Activated gamma-delta T cell (primary cell): ENCODE results near the gene FKBP1B.
"Not testable (repeated sequence)": the region's sequence is repeated elsewhere in the genome, so short reads cannot be mapped to it uniquely, and the experiment has no call there.

ENCODE experiments used
- DNase-seq: peaks from one replicate; lab custom pipeline; 2025; lab: John Stamatoyannopoulos, UW

FKBP1B gene

DNA sequence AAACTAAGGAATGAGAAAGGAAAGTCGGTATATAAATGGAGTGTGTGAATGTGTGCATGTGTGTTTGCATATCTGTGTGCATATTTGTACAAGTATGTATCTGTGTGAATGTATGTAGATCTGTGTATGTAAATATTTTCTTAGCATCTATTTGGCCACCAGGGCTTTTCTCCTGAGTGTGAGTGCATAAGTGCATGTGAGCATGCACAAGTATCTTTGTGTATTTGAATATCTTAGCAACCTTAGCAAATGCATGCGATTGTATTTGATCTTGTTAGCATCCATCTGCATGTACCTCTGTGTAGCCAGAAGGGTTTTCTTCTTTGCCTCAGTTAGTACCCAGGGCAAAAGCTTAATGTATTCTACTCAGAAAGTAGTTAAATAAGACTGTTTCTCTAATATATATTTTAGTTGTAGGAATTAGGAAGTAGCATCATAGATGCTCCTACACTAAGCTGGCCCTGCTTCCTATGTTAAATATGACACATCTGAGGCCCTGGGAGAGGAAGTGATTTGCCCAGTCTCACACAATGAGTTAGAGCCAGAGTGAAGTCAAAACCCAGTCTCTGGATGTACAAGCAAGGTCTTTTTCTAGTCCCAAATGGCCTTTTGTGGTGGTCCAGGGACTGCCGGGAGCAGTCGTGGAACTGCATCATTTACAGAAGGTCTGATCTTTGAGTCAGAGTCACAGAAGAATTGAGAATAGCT lies 9.2 kb downstream of the FKBP1B start:
- DNase-seq, result no peak

GRCh38 chr2:24065341-24065740 lies 15.8 kb downstream of the FKBP1B start:
- no peak for DNase-seq

DNA sequence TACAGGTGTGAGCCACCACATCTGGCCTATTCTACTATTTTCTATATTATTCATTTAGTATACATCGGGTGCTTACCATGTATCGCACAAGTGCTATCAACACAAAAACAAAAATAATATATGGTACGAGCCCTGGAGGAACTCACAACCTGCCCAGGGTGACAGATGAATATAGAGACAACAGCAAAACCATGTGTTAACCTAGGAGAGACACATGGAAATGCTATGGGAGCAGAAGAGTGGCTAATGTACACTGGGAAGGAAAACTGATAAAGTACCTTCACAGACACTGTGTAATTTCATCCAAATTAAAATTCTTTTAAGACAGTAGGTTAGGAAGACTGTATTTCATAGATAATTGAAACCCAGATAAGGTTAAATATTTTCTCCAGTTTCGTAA lies 22.7 kb downstream of the FKBP1B start:
- no peak for DNase-seq

- DNase-seq, result no peak
Observed at GRCh38 chr2:24073816-24074215, 24.3 kb downstream of the FKBP1B start.

GRCh38 chr2:24075259-24075658 lies 25.7 kb downstream of the FKBP1B start:
- DNase-seq, result no peak

DNA sequence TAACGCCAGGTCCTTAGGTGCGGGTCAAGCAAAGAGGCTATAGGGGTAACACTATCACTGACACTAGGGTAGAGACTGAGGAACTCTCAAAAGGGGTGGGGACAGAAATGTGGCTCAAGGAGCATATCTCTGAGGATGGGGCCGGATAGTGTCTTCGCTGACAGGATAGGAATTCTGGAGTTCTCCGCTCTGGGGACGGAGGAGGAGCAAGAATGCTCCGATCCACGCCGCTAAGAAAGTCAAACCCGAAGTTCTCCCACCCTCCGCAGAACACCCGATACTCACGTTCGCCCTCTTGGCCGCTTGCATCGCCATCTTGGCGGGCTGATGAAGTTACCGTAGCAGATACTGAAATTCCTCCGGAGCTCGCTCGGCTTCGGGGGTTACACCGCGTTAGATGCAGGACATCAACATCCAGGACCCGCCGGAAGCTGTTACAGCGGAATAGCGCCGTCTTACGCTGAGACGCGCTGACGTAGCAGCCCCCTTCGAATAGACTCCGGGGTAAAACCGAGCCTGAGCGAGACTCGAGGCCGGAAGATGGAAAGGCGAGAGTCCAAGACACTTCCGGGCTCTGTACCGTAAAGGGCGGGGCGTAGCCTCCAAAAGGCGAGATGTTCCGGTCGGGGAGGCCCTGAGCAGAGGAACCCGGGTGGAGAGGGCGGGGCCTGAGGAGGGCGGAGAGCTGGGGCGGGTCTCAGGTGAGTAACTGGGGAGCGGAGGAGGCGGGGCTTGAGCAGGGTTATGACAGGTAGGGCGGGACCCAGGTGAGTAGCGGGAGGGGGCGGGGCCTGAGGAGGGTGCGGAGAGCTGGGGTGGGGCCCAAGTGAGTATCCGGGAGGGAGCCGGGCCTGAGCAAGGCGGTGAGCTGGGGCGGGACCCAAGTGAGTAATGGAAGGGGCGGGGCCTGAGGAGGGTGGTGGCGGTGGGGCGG lies 26.6 kb downstream of the FKBP1B start, which contains the start of gene SF3B6:
TSS of gene SF3B6 (minus strand) at position 412 of the 934 bp plus-strand sequence. CDS start at position 315, 97 bp downstream.
- DNase-seq, result peak; percentile 89

DNA sequence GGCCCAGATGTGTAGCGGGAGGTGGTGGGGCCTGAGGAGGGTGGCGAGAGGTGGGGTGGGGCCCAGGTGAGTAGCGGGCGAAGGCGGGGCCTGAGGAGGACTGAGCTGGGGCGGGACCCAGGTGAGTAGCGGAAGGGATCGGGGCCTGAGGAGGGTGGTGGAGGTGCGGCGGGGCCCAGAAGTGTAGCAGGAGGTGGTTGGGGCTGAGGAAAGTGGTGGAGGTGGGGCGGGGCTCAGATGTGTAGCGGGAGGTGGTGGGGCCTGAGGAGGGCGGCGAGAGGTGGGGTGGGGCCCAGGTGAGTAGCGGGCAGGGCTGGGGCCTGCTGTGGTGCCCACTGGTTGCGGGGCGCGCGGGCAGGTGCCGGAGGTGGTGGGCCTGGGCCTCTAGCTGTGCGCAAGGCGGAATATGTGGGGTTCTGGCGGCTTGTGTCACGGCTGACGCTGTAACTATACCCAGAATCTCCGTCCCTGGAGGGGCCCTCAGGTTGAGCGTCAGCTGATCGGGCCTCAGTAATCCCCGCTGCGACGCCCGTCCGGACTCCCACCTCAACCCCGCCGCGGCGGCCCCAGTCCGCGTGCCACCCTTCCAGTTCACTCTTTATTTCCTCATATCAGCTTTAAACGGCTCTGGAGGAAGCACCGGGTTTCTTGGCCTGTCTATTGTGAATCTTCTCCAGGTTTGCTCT lies 27.5 kb downstream of the FKBP1B start:
- peak; percentile 55 for DNase-seq

DNA sequence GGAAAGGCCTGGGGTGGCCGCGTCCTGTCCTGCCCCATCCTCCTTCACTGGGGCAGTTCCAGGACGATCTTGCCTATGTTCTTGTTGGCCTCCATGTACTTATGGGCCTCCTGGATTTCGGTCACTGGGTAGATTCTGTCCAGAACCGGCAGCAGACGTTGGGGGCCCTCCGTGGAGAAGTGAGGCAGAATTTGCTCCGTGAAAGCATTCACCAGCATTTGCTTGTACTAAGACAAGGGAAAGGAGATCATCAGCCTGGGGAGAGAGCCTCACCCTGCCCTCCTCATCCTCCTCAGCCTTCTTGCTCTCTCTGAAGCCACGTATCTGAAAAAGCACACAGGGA lies 28.0 kb downstream of the FKBP1B start:
- no peak for DNase-seq

DNA sequence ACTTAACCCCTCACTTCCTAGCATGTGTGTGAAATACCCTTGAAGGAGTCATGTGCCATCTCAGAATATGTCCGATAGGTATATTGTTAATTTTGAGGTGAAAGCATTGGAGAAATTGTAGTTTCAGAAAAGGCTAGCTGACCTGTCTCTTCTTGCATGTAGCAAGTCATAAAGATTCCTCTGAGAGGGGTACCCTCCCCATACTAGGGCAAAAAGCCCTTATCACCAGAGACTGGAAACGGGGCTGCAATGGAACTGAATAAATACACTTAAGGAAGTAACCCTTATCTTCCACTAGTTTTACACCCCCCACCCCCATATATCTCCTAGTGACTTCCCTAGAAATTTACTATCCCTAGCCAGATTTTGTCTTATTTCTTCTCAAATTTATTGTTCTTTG lies 28.3 kb downstream of the FKBP1B start:
- no peak for DNase-seq

- DNase-seq, result no peak
Observed at GRCh38 chr2:24080701-24081100, 31.2 kb downstream of the FKBP1B start.

DNA sequence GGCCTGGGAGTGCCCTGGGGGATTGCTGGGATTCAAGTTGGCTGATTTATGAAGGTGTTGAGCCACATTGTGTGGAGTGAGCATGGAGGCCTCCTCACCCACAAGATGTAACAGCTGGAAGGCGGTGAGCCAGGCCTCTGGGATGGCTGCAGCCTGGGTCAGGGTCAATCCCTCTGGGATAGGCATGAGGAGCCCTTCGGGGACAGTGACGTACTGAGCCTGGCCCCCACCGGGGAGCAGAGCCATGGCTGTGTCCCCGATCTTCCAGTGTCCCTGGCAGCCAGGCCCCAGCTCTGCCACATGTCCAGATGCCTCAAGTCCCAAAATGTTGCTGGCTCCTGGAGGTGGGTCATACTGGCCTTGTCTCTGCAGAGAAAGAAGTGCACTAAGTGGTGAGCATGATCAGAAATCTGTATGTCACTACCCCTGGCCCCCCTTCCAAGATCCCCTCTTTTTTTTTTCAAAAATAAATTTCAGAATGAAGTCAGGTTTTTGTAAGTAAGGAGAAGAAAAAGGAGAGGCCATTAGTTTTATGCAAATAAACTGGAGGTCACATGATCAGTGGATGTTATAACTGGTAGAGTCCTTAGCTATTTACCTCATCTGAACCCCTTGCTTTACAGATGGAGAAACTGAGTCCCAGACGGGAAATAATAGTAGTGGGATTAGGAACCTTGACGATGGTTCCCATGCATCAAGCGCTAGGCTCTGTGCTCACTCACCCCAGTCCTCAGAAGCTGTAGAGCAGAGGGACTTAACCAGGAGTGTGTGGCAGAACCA lies 33.4 kb downstream of the FKBP1B start:
- DNase-seq, result no peak

DNA sequence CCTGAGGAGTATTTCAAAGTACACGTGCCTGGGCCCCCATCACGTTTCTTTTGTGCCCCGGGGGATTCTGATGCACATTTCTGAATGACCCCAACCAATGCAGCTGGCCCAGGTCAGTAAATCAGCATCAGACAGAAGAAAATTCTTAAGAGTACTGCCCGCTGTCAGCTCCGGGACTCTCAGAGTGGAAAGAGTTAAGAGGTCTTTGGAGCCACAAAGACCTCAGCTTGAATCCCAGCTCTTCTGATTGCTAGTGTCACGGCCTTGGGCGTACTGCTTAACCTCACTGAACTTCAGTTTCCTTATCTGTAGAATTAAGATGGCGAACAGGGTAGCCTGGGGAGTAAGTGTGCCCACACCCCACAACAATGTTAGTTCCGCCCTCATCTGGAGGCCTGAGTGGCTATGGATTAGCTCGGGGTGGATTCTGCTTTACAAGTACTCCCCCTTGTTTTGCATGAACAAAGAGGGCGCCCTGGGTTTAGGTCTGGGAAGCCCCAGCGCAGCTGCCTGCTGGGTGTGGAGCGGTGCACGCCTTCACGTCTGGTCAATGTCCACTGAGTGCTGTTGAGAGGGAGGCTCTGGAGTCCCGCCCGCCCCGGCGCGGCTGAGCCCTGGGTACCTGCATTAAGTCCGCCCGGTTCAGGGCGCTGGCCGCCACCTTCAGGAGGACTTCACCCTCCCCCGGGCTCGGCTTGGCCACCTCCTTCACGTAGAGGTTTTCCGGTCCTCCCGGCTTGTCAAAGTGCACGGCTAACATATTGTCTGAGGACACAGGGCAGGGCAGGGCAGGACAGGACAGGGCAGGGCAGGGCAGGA lies 34.2 kb downstream of the FKBP1B start:
- DNase-seq, result peak; percentile 40

DNA sequence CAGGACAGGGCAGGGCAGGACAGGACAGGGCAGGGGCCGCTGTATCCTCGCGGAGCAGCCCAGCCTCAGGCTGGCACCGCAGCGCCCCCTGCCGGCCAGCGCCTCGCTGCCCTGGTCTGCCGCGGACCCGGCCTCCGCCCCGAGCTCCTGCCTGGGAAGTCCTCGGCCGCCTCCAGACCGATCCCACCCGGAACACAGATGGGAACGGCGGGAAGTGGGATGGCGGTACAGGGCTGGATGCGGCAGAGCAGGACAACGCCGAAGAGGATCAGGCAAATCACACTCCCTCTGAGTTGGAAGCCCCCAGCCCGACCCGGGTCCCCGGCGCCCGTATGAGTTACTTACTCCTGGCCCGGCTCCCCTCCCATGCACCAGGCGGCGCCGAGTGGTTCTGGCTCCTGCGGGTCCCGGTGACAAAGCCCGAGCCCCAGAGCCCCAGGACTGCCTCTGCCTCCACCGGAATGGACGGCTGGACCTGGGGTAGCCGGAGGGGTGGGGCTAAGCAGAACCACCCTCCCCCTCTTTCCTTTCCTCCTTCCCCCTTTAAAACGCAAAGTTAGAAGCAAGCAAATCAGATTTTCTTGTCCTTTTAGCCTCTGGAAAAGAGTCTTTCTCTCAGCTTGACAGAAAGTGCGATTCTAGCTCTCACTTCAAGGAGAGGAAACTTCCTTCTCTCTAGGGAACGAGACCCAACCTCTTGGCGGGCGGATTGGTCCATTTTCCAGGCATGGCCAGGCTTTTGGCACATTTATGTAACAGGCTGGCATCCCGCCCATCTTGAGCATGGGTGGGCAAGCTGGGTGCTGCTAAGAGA lies 35.1 kb downstream of the FKBP1B start, which contains the start of gene TP53I3:
TSS of gene TP53I3 (minus strand) at position 449 of the 814 bp plus-strand sequence. CDS start 508 bp downstream, outside the sequence.
- peak; percentile 67 for DNase-seq

GRCh38 chr2:24085200-24085489 lies 35.6 kb downstream of the FKBP1B start:
- no peak for DNase-seq

- no peak for DNase-seq
Observed at GRCh38 chr2:24086241-24086640, 36.7 kb downstream of the FKBP1B start.

GRCh38 chr2:24087032-24087431 lies 37.5 kb downstream of the FKBP1B start:
- DNase-seq, result no peak

DNA sequence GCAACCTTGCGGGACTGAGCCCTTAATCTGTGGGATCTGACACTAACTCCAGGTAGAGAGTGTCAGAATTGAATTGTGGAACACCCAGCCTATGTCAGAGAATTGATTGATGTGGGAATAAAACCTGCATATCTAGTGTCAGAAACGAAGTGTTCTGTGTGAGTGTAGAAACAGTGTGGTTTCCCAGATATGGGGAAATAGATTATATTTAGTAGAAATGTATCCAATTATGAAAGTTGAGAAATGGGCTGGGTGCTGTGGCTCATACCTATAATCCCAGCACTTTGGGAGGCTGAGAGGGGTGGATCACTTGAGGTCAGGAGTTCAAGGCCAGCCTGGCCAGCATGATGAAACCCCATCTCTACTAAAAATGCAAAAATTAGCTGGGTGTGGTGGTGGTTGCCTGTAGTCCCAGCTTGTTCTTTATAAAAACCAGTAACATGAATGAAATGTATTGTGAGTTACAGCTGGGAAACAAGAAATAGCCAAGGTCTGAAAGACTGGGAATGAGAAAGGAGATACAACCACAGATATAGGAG lies 39.3 kb downstream of the FKBP1B start:
- no peak for DNase-seq

GRCh38 chr2:24093270-24093669 lies 43.7 kb downstream of the FKBP1B start:
- DNase-seq, result not testable (repeated sequence)

GRCh38 chr2:24095171-24095677 lies 45.7 kb downstream of the FKBP1B start:
- DNase-seq, result not testable (repeated sequence)
